HG02870 (cell line): Measurements from ENCODE around the gene PRTN3.

Experiments used
- ATAC-seq: cut with Tn5 transposase; IDR thresholded peaks from one replicate; pipeline ENCODE4 v1.9.1; 2021; ENCODE audit warnings: mild to moderate bottlenecking, moderate library complexity; ENCODE audit not compliant: unreplicated experiment

The PRTN3 gene

DNA sequence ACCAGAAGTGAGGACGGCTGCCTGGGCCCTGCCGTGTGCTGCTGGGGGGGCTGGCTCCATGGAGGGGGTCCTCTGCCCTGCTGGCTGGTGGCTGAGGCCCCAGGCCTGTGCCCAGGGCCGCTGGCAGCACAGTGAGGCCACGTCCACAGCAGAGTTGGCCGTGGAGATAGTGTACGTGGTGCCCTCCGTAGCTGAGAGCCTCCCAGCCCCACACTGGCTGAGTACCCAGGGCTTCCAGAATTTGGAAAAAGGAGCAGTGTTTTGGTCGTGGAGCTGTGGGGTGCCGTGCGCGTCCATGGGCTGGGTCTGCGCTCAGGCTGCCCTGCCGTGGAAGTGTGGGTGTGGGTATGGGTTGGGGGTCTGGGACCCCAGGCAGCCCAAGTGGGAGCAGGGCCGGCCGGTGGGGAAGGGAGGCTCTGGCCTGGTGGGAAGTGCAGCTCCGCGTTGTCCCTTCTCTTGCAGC is 37.7 kb upstream of the PRTN3 start:
- ATAC-seq: no peak

DNA sequence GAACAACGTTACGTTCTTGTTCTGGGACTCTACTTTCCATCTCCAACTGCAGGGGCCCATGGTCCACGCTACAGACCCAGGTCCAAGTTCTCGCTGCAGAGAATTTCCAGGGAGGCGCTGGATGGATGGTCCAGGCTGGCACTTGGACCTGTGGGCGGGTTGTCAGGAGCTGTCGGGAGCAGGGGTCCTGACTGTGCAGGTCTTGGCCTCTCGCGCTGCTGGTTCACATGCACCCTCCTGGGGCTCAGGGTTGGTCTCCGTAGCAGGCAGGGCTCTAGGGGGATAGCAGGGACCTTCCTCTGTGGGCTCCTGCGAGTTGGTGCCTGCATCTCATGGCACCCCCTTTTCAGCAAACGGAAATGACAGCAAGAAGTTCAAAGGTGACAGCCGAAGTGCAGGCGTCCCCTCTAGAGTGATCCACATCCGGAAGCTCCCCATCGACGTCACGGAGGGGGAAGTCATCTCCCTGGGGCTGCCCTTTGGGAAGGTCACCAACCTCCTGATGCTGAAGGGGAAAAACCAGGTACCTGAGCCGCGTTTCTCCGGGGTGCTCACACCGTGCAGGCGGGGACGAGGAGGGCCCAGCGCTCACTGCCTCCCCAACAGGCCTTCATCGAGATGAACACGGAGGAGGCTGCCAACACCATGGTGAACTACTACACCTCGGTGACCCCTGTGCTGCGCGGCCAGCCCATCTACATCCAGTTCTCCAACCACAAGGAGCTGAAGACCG is 36.9 kb upstream of the PRTN3 start:
- no peak for ATAC-seq

DNA sequence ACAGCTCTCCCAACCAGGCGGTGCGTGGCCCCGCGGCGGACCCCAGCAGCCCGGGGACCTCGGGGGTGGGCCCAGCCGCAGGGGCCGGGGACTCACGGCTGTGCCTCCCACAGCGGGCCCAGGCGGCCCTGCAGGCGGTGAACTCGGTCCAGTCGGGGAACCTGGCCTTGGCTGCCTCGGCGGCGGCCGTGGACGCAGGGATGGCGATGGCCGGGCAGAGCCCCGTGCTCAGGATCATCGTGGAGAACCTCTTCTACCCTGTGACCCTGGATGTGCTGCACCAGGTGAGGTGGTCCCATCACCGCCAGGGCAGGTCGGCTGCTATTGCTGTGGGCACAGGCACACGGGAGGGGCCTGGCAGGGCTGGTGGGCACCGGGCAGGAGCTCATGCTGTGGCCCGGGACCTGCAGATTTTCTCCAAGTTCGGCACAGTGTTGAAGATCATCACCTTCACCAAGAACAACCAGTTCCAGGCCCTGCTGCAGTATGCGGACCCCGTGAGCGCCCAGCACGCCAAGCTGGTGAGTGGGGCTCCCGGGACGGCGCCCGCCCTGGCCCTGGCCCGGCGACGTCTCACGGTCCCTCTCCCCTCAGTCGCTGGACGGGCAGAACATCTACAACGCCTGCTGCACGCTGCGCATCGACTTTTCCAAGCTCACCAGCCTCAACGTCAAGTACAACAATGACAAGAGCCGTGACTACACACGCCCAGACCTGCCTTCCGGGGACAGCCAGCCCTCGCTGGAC is 36.2 kb upstream of the PRTN3 start:
- ATAC-seq: no peak

DNA sequence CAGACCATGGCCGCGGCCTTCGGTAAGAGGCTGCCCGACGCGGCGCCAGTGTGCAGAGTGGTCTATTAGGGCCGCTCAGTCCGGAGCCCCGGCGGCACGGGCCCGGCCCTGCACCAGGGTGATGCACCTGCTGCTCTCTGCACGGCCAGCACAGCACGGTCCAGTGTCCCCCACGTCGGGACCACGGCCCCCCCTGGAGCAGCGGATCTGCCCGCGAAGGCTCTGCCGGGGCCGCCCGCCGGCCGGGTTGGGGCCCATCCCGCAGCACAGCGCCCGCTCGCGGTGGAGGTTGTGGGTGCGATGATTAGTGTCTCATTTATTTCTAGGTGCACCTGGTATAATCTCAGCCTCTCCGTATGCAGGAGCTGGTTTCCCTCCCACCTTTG is 35.6 kb upstream of the PRTN3 start:
- no peak for ATAC-seq

DNA sequence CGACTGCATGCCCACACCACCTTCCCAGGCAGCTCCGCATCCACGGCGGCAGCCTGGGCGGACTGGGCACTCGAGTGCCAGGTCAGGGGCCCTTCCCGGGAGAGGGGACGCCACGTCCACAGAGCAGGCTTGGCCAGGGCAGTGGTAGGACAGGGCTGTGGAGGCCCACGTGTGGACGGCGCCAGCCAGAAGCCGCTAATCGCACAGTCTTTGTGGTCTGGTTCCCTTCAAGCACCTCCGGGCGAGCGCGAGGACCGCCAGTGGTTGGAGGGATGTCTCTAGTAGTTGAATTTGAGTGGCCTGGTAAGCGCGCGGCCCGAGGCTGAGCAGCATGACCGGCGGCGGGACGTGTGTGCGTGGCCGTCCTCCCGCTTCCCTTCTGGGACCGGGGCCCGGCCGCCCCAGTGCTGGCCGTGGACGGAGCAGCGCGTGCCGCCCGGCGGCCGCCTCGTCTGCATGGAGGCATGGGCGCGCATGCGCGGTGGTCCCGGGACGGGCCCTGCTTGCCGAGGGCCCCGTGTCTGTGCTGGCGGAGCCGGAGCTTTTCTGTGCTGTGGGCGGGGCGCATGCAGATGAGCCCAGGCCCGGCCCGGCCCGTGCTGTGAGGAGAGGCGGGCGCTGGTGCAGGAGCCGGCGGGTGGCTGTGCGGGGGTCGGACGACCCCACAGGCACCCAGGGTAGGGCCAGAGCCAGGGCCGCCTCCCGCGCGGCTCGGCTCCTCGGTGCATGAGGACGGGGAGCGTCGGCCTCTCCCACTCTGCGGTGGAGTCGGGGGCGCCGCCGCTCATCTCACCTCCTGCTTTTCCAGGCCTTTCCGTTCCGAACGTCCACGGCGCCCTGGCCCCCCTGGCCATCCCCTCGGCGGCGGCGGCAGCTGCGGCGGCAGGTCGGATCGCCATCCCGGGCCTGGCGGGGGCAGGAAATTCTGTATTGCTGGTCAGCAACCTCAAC is 34.9 kb upstream of the PRTN3 start:
- ATAC-seq: no peak

DNA sequence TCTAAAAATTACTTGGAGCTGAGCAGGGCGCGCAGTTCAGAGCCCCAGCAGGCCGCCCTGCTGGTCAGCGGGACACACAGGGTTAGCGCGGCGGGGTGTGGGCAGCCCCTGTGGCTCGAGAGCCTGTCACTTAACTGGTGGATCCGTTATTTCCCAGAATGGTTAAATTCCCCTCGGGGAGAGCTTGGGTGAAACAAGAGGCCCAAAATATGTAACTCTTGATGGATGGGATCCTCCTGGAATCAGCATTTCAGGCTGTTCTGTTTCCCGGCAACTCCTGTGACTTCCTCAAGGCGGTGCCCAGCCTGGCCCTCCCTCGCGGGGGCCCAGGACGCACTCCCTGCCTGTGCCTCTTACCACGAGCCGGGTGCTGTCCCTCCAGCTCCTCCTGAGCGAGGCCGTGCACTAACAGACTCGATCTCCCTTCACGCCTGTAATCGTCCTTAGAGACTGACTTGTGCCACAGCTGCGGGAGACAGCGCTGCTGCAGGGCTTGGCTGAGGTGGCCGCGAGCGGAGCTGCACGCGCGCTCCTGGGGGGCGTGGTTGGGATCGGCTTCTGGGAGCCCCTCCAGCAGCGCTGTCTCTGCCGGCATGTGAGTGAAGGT is 33.9 kb upstream of the PRTN3 start:
- ATAC-seq: no peak

DNA sequence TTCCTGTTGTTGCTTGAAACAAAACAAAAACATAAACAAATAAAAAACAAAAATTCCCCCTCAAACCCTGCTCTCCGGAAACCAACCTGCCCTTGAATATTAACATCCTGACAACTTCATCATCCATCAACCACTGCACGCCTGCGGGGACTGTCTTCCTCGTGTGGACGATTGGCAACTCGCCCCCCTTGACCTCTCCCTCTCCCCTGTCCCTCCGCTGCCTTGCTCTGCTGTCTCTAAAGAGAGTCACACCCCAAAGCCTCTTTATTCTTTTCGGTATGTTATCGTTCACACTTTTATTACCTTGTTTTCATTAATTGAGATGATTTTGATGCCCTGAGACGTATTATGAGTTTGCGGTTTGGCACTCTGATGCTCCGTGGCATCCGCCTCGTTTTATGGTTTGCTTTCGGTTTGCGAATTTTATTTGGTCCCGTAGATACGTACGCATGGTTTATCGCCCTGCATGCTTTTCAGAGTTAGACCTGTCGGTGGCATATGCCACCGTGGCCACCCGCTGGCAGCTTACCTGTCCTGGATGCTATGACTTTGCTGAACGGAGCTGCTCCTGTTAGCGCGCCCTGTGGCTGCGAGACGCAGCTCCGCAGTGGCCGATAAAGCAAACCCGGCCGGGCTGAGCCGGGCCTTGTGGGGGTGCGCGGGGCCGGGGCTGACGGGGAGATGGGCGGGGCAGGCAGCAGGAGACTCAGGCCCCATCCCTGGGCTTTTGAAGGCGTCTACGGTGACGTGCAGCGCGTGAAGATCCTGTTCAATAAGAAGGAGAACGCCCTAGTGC is 33.0 kb upstream of the PRTN3 start:
- ATAC-seq: no peak

DNA sequence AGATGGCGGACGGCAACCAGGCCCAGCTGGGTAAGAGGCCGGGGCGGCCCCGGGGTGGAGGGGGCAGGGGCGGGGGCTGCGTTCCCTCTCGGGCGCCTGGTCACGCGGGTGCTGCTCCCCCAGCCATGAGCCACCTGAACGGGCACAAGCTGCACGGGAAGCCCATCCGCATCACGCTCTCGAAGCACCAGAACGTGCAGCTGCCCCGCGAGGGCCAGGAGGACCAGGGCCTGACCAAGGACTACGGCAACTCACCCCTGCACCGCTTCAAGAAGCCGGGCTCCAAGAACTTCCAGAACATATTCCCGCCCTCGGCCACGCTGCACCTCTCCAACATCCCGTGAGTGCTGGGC is 32.4 kb upstream of the PRTN3 start:
- ATAC-seq: no peak

DNA sequence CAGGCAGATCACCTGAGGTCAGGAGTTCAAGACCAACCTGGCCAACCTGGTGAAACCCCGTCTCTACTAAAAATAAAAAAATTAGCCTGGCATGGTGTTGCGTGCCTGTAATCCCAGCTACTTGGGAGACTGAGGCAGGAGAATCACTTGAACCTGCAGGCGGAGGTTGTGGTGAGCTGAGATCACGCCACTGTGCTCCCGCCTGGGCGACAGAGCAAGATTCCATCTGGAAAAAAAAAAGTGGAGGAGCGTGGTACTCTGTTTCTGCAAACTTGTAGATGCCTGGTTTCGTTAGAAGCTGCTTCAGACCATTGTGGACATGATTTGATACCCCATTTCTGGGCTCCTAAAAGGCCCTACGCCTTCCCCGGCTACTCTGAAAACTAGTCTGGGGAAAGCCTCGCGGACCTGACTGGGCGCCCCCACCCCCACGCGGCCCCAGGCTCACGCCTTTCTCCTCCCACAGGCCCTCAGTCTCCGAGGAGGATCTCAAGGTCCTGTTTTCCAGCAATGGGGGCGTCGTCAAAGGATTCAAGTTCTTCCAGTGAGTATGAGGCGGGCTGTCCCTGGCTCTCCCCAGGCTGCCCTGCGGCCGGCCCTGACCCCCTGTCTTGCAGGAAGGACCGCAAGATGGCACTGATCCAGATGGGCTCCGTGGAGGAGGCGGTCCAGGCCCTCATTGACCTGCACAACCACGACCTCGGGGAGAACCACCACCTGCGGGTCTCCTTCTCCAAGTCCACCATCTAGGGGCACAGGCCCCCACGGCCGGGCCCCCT is 30.5 kb upstream of the PRTN3 start:
- no peak for ATAC-seq

DNA sequence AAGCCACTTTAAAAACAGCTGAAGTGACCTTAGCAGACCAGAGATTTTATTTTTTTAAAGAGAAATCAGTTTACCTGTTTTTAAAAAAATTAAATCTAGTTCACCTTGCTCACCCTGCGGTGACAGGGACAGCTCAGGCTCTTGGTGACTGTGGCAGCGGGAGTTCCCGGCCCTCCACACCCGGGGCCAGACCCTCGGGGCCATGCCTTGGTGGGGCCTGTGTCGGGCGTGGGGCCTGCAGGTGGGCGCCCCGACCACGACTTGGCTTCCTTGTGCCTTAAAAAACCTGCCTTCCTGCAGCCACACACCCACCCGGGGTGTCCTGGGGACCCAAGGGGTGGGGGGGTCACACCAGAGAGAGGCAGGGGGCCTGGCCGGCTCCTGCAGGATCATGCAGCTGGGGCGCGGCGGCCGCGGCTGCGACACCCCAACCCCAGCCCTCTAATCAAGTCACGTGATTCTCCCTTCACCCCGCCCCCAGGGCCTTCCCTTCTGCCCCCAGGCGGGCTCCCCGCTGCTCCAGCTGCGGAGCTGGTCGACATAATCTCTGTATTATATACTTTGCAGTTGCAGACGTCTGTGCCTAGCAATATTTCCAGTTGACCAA is 29.8 kb upstream of the PRTN3 start:
- no peak for ATAC-seq

DNA sequence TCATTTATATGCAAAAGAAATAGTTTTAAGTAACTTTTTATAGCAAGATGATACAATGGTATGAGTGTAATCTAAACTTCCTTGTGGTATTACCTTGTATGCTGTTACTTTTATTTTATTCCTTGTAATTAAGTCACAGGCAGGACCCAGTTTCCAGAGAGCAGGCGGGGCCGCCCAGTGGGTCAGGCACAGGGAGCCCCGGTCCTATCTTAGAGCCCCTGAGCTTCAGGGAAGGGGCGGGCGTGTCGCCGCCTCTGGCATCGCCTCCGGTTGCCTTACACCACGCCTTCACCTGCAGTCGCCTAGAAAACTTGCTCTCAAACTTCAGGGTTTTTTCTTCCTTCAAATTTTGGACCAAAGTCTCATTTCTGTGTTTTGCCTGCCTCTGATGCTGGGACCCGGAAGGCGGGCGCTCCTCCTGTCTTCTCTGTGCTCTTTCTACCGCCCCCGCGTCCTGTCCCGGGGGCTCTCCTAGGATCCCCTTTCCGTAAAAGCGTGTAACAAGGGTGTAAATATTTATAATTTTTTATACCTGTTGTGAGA is 29.2 kb upstream of the PRTN3 start:
- no peak for ATAC-seq

DNA sequence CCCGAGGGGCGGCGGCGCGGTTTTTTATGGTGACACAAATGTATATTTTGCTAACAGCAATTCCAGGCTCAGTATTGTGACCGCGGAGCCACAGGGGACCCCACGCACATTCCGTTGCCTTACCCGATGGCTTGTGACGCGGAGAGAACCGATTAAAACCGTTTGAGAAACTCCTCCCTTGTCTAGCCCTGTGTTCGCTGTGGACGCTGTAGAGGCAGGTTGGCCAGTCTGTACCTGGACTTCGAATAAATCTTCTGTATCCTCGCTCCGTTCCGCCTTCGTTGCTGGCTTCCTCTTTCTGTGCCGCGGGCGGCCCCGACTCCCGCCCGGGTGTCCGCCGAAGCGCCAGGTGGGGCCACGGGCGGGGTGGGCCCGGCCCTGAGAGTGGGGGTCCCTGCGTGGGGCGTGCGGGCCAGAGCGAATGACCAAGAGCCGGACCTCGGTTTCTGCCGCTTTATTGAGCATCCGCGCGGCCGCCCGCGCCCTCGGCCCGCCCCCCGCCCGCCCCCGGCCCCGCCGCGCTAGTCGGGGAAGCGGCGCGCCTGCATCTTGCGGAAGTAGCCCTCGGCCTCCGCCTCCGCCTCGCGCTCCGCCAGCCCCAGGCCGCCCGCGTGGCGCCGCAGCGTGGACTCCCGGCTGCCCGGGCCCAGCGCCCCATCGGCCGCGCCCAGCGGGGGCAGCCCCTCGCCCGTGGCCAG is 28.6 kb upstream of the PRTN3 start:
- ATAC-seq: no peak

DNA sequence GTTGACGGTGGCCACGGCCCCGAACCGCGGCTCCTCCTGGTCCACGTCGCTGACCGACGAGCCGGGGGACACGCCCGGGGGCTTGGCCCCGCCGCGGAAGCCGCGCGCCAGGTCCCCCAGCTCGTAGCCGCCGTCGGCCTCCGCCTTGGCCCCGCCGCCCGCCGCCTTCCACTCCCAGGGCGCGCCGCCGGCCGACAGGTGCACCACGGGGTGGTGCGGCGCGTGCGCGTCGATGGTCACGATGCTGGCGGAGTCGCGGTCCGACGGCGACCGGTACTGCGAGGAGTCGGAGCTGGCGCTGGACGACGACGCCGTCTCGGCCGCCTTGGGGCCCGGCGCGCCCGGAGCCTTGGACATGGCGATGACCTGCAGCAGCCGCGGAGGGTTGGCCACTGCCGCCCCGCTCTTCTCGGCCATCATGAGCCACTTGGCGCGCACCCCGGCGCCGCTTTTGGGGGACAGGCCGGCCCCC is 28.0 kb upstream of the PRTN3 start:
- ATAC-seq: no peak

DNA sequence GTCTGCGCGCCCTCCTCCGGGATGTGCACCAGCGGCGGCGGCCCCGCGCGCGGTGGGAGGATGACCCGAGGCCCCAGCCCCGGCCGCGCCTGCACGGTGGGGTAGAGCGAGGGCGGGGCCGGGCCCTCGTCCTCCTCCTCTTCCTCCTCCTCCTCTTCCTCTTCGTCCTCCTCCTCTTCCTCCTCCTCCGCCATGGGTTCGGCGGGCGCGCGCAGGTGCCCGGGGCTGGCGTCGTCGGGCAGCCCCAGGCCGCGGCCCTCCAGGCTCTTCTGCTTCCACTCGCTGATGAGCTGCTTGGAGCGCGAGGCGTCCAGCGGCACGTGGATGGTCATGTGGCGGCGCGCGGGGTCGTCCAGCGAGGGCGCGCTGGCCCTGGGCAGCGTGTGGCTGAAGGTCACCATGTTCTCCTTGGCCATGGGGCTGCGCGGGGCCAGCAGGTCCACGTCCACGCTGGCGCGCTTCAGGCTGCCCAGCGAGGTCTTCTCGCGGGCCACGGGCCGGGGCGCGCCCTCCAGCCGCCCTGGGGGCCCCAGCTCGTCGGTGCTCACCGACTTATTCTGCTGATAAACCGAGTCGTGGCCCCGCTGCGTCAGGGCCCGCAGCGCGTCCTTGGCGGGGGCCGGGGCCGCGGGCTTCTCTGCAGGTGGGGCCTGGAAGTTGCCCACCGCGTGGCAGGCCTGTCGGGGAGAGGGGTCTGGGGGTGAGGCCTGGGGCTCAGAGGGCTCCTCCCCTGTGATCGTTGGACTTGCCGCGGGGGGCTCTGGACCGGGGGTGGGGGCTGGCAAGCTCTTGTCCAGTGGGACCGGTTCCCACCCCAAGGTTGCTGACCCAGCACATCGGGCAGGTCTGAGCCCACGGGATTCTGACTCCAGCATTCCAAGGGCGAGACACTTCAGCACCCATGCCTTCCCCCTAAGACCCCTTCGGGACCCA is 27.3 kb upstream of the PRTN3 start:
- no peak for ATAC-seq

DNA sequence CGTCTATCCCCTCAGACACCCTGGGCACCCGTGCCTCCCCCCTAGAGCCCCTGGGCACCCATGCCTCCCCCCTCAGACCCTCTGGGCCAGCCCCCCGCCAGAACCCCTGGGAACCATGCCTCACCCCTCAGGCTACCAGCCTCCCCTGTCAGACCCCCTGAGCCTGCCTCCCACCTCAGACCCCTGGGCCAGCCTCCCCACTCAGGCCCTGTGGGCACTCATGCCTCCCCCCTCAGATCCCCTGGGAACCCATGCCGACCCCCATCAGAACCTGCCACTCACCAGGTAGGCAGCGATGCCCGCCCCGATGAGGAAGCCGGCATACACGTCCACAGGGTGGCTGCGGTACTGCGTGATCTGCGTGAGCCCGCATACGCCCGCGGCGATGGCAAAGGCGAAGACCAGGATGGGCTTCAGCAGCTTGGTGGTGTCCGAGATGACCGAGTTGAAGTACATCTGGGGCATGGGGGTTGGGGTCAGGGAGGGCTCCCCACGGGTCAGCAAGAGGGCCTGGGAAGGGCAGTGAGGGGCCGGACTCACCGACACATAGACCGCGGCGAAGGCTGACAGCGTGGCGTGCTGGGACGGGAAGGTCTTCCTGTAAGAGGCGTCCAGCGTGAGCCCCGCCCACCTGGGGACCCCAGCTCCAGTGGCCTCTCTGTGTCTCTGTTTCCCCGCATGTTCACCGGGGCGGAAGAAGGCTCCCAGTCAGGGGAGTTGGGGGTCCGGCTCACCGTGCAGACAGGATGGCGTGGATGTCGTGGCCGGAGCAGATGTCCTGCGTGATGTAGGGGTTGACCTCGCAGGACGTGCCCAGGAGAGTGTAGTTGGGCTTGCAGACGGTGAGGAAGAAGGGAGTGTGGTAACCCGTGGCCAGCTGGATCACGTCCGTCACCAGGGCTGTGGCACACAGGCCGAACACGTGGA is 26.4 kb upstream of the PRTN3 start:
- ATAC-seq: no peak
